IPS-15b (cell line): ENCODE data around the gene AIRE.

Source experiments
- H3K27me3 ChIP-seq: one replicate; pipeline ENCODE4 v1.6.1; 2013; ENCODE audit warnings: low read length; ENCODE audit not compliant: control insufficient read depth, insufficient read depth
- H3K36me3 ChIP-seq: one replicate; pipeline ENCODE4 v1.6.1; 2013; ENCODE audit warnings: low read length; ENCODE audit not compliant: control insufficient read depth, insufficient read depth
- H3K4me1 ChIP-seq: one replicate; pipeline ENCODE4 v1.6.1; 2013; ENCODE audit warnings: mild to moderate bottlenecking, low read length; ENCODE audit not compliant: control insufficient read depth, insufficient read depth
- H3K4me3 ChIP-seq: one replicate; pipeline ENCODE4 v1.5.1; 2013; ENCODE audit warnings: low read depth, low read length
- H3K9ac ChIP-seq: one replicate; pipeline ENCODE4 v1.6.1; 2013; ENCODE audit warnings: low read depth, mild to moderate bottlenecking, low read length
- H3K9me3 ChIP-seq: one replicate; pipeline ENCODE4 v1.6.1; 2013; ENCODE audit warnings: mild to moderate bottlenecking, low read length; ENCODE audit not compliant: control insufficient read depth, insufficient read depth

The AIRE gene

DNA sequence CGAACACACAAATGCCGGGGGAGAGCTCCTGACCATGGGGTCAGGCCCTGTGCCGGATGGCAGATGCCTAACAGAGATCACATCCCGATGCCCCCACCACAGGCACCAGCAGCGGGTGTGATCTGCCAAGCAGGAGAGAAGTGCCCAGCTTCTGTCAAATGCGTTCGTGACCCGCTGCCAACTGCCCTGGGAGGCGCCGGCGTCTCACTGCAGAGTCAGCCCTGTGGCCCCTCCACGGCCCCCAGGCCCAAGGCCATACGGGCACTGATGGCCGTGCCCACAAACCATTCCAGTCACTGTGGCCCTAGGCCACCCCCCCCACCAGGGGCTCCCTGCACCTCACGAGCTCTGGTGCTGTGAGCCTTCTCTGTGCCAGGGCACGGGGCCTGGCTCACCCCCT is 45.5 kb downstream of the AIRE start:
- H3K36me3 ChIP-seq: peaks cover 15% of the 10 kb centered on the region
- H3K9ac ChIP-seq: no peak overlapping the region
- no peak overlapping the region for H3K4me3 ChIP-seq
- no peaks in the 10 kb centered on the region for H3K9me3 ChIP-seq
- H3K4me1 ChIP-seq: no peaks in the 10 kb centered on the region
- H3K27me3 ChIP-seq: no peaks in the 10 kb centered on the region

DNA sequence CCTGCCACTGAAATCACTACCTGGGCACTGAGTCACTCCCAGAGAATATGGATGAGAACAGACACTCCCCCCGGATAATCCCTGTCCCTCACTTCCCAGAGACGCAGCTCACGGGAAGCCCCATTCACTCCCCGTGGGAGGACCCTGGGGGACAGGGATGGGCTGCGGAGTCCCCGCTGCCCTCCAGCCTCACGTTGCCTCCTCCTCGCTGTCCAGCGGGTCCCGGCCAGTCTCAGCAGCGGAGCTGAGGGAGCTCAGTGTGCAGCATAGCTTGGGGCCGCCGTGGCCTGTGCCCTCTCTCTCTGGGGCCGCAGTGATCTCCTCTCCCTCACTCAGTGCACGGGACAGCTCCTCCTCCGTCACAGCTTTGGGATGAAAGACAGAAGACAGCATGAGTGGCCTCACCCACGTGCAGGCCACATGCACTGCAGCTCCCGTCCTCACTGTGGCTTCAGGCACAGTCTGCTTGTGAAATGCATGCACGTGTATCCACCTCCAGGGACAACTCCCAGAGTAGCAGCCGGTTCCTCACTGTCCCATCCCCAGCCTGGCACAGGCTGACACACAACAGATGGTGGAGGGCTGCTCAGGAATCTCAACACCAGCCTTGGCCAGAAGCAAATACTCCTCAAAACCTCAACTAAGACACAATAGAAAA is 46.1 kb downstream of the AIRE start:
- Histone ChIP-seq H3K36me3 (peaks cover 13% of the 10 kb centered on the region), H3K9ac (no peak overlapping the region), H3K4me1 (no peaks in the 10 kb centered on the region), H3K9me3 (no peaks in the 10 kb centered on the region), H3K27me3 (no peaks in the 10 kb centered on the region), H3K4me3 (no peak overlapping the region)

DNA sequence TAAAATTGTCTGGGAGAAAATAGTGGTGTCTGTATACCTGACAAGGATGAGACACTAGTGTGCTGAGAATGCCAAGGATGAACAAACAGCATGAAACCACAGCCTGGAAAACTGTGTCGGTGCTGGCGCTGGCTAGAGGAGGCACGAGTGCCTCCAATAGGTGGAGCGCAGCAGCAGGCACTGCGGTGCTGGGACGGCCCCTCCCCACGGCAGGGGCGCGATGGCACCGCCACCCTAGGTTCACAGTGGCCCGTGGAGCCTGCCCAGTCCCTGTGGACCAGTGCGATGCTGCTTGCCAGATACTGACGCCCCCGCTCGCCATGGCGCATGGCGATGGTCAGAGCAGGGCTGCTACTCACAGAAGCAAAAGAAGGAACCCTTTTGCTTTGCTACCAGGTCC is 46.7 kb downstream of the AIRE start:
- no peaks in the 10 kb centered on the region for H3K4me1 ChIP-seq
- H3K27me3 ChIP-seq: no peaks in the 10 kb centered on the region
- peaks cover 10% of the 10 kb centered on the region for H3K36me3 ChIP-seq
- no peak overlapping the region for H3K9ac ChIP-seq
- no peak overlapping the region for H3K4me3 ChIP-seq
- H3K9me3 ChIP-seq: no peaks in the 10 kb centered on the region

DNA sequence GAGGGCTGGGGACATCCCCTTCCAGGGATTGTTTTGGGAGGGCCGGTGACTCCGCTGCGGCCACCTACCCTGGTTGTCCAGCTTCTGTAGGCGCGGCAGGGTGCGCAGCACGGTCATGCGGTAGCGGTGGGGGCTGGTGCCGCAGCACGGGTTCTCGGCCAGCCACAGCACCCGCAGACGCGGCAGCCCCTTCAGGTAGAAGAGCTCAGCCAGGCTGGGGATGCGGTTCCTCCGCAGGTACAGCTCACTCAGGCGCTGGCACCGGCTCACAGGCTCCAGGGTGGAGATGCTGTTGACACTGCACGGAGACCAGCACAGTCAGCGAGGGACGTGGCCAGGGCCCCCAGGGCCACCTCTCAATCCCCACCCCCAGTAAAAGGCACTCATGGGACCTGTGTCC is 47.3 kb downstream of the AIRE start:
- Histone ChIP-seq H3K36me3 (peaks cover 6% of the 10 kb centered on the region), H3K27me3 (no peaks in the 10 kb centered on the region), H3K9ac (no peak overlapping the region), H3K4me1 (peaks cover 2% of the 10 kb centered on the region), H3K4me3 (no peak overlapping the region), H3K9me3 (no peaks in the 10 kb centered on the region)

DNA sequence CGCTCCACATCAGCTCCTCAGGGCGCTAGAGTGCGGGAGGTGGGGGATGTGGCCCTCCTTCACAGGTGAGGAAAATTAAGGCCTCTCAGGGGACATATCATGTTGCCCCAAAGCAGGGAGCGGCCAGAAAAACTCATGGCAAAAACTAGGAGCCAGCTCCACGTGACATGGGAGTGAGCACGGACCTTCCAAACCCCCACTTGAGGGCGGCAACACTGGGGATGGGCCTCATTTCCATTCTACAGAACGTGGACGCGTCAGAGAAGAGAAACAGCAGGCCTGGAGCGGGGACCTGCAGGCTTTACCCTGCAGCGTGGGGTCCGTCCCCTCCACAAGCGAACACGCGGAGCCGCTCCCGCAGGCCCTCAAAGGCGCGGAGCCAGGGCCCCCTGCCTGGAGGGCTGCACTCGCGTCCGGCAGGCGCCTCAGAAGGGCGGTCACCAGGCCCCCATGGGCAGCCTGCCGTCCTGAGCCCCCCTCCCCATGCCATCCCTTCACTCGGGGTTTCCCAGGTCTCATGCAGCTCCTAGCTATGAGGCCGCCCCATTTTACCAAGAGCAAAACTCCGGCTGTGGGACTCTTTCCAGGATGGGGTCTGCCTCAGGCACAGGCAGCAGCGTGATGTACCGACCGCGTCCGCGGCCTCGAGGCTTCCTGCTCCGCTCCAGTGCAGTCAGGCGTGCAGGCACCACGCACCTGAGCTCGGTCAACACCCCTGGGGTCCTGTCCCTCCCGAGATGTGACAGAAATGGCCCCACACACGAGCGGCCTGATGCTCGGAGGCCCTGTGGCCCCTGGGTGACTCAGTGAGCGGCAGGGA is 48.0 kb downstream of the AIRE start:
- peaks cover 2% of the 10 kb centered on the region for H3K4me1 ChIP-seq

DNA sequence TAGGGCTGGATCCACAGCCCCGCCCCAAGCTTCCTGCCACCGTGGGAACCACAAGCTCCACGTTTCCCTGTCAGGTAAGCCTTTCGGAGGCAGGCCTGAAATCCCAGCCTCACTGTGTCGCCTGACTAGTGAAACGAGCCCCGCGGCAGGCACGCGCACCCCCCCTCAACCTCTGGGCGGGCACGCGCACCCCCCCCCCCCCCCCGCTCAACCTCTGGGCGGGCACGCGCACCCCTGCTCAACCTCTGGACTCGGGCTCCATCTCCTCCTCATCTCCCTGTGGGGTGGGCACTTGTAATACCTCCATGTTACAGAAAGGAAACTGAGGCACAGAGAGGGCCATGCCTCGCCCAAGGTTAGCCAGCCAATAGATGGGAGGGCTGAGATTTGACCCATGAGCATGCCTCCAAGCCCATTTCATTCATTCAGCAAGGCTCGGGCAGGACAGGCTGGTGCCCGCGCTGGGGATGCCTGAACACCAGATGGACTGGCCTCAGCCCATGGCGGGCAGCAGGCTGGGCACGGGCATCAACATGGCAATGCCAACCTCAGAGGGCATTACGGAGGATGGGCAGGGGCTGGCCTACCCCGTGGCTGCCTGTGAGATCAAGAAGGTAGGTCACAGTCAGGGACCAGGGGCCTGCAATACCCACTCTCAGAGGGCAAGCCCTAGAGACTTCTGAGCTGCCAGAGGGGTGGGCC is 48.8 kb downstream of the AIRE start:
- Histone ChIP-seq H3K4me1 (peaks cover 2% of the 10 kb centered on the region), H3K9ac (no peak overlapping the region), H3K27me3 (no peaks in the 10 kb centered on the region), H3K9me3 (no peaks in the 10 kb centered on the region), H3K36me3 (peaks cover 4% of the 10 kb centered on the region), H3K4me3 (no peak overlapping the region)

More for the DNA sequence above, 48.0 kb downstream of the AIRE start:
- Histone ChIP-seq H3K4me3 (no peak overlapping the region), H3K9ac (no peak overlapping the region), H3K27me3 (no peaks in the 10 kb centered on the region), H3K9me3 (no peaks in the 10 kb centered on the region), H3K36me3 (peaks cover 4% of the 10 kb centered on the region)

DNA sequence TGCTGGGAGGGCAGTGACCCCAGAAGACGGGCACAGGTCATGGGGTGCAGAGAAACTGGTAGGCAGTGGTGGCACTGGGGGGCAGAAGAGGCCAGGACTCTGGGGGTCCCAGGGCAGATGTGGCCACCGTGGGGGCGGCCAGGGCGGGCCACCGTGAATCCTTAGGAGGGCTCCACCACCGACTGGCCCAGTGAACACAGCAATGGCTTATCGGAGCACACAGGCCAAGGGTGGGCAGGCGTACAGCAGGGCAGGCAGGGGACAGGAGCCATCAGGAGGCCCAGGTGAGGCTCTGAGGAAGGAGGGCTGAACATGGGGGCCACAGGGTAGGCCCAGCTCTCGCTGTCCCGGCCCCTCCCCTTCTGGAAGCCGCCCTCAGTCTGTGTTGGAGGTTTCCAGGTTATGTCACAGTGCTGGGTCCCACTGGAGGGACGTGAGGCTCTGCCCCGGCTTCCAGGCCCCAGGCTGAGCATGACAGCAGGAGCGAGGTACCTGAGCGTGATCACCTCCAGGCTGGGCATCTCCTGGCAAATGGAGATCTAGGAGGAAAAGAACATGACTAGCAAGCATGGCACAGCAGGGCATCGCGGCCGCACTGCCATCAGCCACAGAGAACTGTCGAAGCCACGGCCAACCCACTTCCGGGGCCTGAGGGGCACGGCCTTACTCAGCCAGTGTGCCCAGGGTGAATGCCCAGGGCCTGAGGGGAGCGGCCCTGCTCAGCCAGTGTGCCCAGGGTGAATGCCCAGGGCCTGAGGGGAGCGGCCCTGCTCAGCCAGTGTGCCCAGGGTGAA is 49.8 kb downstream of the AIRE start:
- H3K4me1 ChIP-seq: peaks cover 4% of the 10 kb centered on the region
- peaks cover 4% of the 10 kb centered on the region for H3K36me3 ChIP-seq
- H3K9ac ChIP-seq: no peak overlapping the region
- no peaks in the 10 kb centered on the region for H3K27me3 ChIP-seq
- H3K4me3 ChIP-seq: no peak overlapping the region
- no peaks in the 10 kb centered on the region for H3K9me3 ChIP-seq

DNA sequence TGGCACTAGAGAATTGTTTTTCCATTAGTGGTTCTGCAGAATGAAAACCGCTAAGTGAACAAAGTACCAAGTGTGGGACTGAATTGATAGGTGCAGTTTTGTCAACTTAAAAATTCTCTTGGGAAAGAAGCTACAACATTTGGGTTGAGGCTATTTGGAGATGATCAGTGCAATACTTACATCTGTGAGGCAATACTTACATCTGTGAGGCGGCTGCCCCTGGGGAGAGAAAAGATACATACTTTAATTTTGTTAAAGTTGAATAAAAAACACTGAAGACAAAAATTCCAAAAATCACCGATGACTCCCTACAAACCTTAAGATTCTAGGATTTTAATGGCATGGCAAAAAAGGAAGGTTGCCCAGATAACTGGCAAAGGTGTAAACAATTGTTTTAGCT is 51.8 kb downstream of the AIRE start:
- no peak overlapping the region for H3K9ac ChIP-seq

DNA sequence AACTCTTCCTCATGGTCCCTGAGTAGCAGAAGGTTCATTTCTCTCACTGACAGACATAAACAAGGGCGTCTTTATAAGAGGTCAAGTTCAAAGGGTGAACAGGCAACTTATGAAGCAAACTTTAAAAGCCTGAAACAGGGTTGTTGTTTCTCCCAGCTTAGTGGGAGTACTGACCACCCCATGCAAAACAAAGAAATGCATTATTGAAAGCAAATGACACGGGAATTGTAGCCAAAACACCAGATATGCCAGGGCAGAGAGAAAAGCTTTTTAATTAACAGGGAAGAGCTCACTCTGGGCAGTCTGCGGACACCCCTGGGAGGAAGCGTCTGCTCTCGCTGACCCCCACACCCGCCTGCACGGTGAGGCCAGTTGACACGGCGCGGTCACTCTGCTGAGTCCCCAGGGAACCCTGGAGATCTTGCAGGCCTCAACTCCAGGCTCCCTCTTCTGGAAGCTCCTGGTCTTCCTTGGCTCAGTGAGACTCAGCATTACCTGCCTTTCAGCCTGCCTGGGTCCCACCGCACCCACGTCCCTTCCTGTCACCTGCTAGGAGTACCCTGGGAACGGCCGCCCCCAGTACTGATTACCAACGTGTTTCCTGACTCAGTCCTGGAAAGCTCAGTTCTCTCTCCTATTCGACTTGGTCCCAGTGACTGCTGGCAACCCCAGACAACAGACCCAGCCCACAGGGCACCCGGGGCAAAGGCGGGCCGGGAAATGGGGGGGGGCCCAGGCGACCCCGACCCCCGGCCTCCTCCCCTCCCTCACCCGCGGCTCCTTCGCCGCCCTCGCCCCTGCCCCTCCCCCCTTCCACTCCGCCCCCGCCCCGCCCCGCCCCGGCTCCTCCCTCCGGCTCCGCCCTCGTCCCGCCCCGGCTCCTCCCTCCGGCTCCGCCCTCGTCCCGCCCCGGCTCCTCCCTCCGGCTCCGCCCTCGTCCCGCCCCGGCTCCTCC is 52.5 kb downstream of the AIRE start:
- H3K9me3 ChIP-seq: no peaks in the 10 kb centered on the region
- H3K4me3 ChIP-seq: peak overlapping the region; percentile 59
- peaks cover 9% of the 10 kb centered on the region for H3K4me1 ChIP-seq
- no peaks in the 10 kb centered on the region for H3K36me3 ChIP-seq
- no peak overlapping the region for H3K9ac ChIP-seq
- H3K27me3 ChIP-seq: no peaks in the 10 kb centered on the region

More for the DNA sequence above, 51.8 kb downstream of the AIRE start:
- Histone ChIP-seq H3K9me3 (no peaks in the 10 kb centered on the region), H3K4me1 (peaks cover 9% of the 10 kb centered on the region), H3K27me3 (no peaks in the 10 kb centered on the region), H3K36me3 (no peaks in the 10 kb centered on the region), H3K4me3 (no peak overlapping the region)

DNA sequence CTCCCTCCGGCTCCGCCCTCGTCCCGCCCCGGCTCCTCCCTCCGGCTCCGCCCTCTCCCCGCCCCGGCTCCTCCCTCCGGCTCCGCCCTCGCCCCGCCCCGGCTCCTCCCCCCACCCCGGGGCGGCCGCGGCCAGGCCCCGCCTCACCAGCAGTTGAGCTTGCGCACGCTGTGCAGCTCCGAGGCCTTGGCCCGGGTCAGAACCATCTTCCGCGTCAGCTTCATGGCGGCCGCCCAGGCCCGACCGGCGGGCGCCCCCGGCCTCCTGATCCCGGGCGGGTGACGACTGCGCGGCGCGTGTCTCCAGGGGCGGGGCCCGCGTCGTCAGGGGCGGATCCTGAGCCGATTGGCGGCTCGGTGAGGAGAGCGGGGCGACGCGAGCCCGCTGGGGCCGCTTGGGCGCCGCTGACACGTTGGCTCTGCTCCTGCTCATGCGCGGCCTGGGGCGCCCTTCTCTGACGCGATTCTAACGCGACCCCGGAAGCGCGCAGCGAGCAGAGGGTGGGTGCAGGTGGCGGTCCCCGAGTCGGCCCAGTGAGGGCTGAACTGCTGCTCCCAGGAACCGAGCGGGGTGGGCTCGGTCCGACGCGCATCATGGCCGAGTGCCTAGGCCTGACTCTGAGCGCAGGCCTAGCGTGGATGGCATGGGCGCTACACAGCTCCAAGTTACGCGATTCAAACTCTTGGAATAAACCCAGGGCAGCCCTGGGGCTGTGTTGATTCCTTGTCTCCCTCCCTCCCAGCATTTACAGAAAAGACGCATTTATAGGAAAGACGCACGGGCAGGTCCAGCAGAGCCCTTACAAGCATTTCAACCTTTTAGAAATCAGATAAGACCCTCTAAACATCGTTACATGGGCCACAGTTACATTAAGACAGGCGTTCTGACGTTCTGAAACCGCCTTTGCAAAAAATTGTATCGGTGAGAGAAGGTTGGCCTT is 53.6 kb downstream of the AIRE start, which contains the start of gene CFAP410:
CFAP410 (minus strand) TSS at position 420 of the 940 bp plus-strand sequence; CDS start at position 224, 196 bp downstream.
- H3K27me3 ChIP-seq: no peaks in the 10 kb centered on the region
- peak within 1 kb of the TSS; percentile 92 for H3K9ac ChIP-seq
- H3K4me1 ChIP-seq: peaks cover 9% of the 10 kb centered on the region
- no peaks in the 10 kb centered on the region for H3K9me3 ChIP-seq
- H3K4me3 ChIP-seq: peak within 1 kb of the TSS; percentile 89
- no peaks in the 10 kb centered on the region for H3K36me3 ChIP-seq
